GM12878 (cell line): ENCODE measurements around the gene SMC3. TPM values are rescaled to one million over a fixed set of nuclear protein-coding genes. Genes with fewer than 3 reads are reported as not detected.
A peak's percentile ranks its signal among the peaks of the same experiment; 100 is the strongest.

Experiments
- ATAC-seq: fragments of 200-7000 bp; cut with Tn5 transposase; 3 replicates; pipeline ENCODE4 v1.9.1; 2020; ENCODE audit warnings: mild to moderate bottlenecking, moderate library complexity
- BruUV-seq: library from RNA; stranded (reverse); fragments of 400-500 nt; replicated peaks from 2 replicates; lab custom pipeline; 2021; lab: Mats Ljungman, UMichigan
- CTCF ChIA-PET: fragments of 300-600 bp; sonication (Branson Sonifier 250); formaldehyde crosslinking; extraction: SDS; loops from one replicate; lab custom pipeline; 2021; ENCODE audit warnings: inconsistent platforms; lab: Yijun Ruan, JAX
- POLR2A ChIA-PET: fragments of 350-600 bp; formaldehyde crosslinking; extraction: SDS; loops from one replicate; lab custom pipeline; 2021; ENCODE audit warnings: inconsistent platforms; lab: Charles Lee
- RAD21 ChIA-PET: fragments of 300-600 bp; sonication (Branson Sonifier 250); formaldehyde crosslinking; loops from one replicate; lab custom pipeline; 2023; ENCODE audit warnings: antibody characterized with exemption; ENCODE audit not compliant: unreplicated experiment; lab: Charles Lee
- SMC1A ChIA-PET: fragments of 300-600 bp; sonication (Branson Sonifier 250); formaldehyde crosslinking; loops from one replicate; lab custom pipeline; 2023; ENCODE audit not compliant: unreplicated experiment, uncharacterized antibody; lab: Charles Lee
- DNase-seq: peaks from one replicate; pipeline ENCODE4 v3.0.0-alpha.2; 2011; ENCODE audit warnings: low read depth, low spot score
- FAIRE-seq: peaks from 3 replicates; lab custom pipeline; 2011; peaks lifted over from hg19 to GRCh38; lab: Jason Lieb, UNC
- H2AFZ ChIP-seq: 2 replicates; pipeline ENCODE4 v1.6.0; 2011; ENCODE audit warnings: low read depth, low read length, control low read depth; ENCODE audit not compliant: control insufficient read depth
- H3K27ac ChIP-seq: 2 replicates; pipeline ENCODE4 v1.5.1; 2011; ENCODE audit warnings: control low read depth; ENCODE audit not compliant: control insufficient read depth, insufficient read depth
- H3K27me3 ChIP-seq, 2 experiments: replicated peaks in 1 of 2; 2 replicates each; pipeline versions ENCODE4 v1.6.0 to v1.6.1; 2011; ENCODE audit warnings: low read length in 1 of 2; ENCODE audit not compliant: control insufficient read depth in 2 of 2, insufficient read depth in 2 of 2
- H3K36me3 ChIP-seq, 2 experiments: 2 replicates each; pipeline ENCODE4 v1.5.1; 2011; ENCODE audit warnings: low read length in 1 of 2; ENCODE audit not compliant: control insufficient read depth in 2 of 2, insufficient read depth in 2 of 2
- H3K4me1 ChIP-seq: 2 replicates; pipeline ENCODE4 v1.6.1; 2011; ENCODE audit warnings: mild to moderate bottlenecking, low read length, moderate library complexity, mixed read lengths; ENCODE audit not compliant: control insufficient read depth, insufficient read depth
- H3K4me2 ChIP-seq: 2 replicates; pipeline ENCODE4 v1.6.0; 2011; ENCODE audit warnings: control low read depth; ENCODE audit not compliant: control insufficient read depth, insufficient read depth
- H3K4me3 ChIP-seq: fragments of 200-600 bp; sonication (generic); 2 replicates; pipeline ENCODE4 v1.5.1; 2016
- H3K79me2 ChIP-seq: 2 replicates; pipeline ENCODE4 v1.6.0; 2011; ENCODE audit warnings: low read length; ENCODE audit not compliant: control insufficient read depth, insufficient read depth
- H3K9ac ChIP-seq: 2 replicates; pipeline ENCODE4 v1.8.0; 2011; ENCODE audit warnings: low read length, control low read depth, mixed read lengths; ENCODE audit not compliant: control insufficient read depth, insufficient read depth
- H3K9me3 ChIP-seq: replicated peaks from 3 replicates; pipeline ENCODE4 v1.5.1; 2011; ENCODE audit warnings: mild to moderate bottlenecking, low read length; ENCODE audit not compliant: control insufficient read depth, insufficient read depth
- H4K20me1 ChIP-seq: 2 replicates; pipeline ENCODE4 v1.6.0; 2011; ENCODE audit not compliant: control insufficient read depth, insufficient read depth
- BACH1 ChIP-seq: fragments of 450-650 bp; IDR thresholded peaks from 2 replicates; pipeline ENCODE4 v1.6.1; 2017; ENCODE audit warnings: mild to moderate bottlenecking, borderline replicate concordance
- BCL11A ChIP-seq: IDR thresholded peaks from 2 replicates; pipeline ENCODE4 v1.6.1; 2011; ENCODE audit warnings: low read depth, low read length
- BHLHE40 ChIP-seq, 2 experiments: fragments of 450-650 bp in 1 of 2; IDR thresholded peaks; 2 replicates each; pipeline ENCODE4 v1.6.1; 2011 to 2017; ENCODE audit warnings: low read depth in 2 of 2, borderline replicate concordance in 1 of 2, improper control_type of control experiment in 1 of 2, low read length in 1 of 2, mild to moderate bottlenecking in 1 of 2
- BMI1 ChIP-seq: fragments of 450-650 bp; IDR thresholded peaks from 2 replicates; pipeline ENCODE4 v1.6.1; 2016; ENCODE audit warnings: mild to moderate bottlenecking, moderate library complexity, borderline replicate concordance
- CBX5 ChIP-seq: sonication (generic); IDR thresholded peaks from 2 replicates; pipeline ENCODE4 v1.6.1; 2016; ENCODE audit warnings: low read depth, moderate library complexity, mild to moderate bottlenecking, inconsistent platforms
- DPF2 ChIP-seq: fragments of 450-650 bp; IDR thresholded peaks from 2 replicates; pipeline ENCODE4 v1.6.1; 2017; ENCODE audit warnings: mild to moderate bottlenecking
- IKZF1 ChIP-seq: fragments of 450-650 bp; conservative IDR thresholded peaks from 2 replicates; pipeline ENCODE4 v1.6.1; 2017; ENCODE audit warnings: antibody characterized with exemption, mild to moderate bottlenecking
- POU2F2 ChIP-seq: IDR thresholded peaks from 3 replicates; pipeline ENCODE4 v1.6.1; 2011; ENCODE audit warnings: low read depth, mild to moderate bottlenecking, low read length, borderline replicate concordance
- RAD21 ChIP-seq: IDR thresholded peaks from 2 replicates; pipeline ENCODE4 v1.6.1; 2011; ENCODE audit warnings: mild to moderate bottlenecking, low read depth, low read length, moderate library complexity; ENCODE audit not compliant: insufficient read depth
- RAD51 ChIP-seq: fragments of 450-650 bp; IDR thresholded peaks from 2 replicates; pipeline ENCODE4 v1.6.1; 2016; ENCODE audit warnings: moderate library complexity, mild to moderate bottlenecking, inconsistent platforms
- RFX5 ChIP-seq: IDR thresholded peaks from 2 replicates; pipeline ENCODE4 v1.6.1; 2011; ENCODE audit warnings: low read depth, low read length, improper control_type of control experiment
- SIX5 ChIP-seq: IDR thresholded peaks from 2 replicates; pipeline ENCODE4 v1.6.1; 2011; ENCODE audit warnings: mild to moderate bottlenecking, low read depth, low read length, moderate library complexity; ENCODE audit not compliant: severe bottlenecking
- SMAD1 ChIP-seq: fragments of 450-650 bp; IDR thresholded peaks from 2 replicates; pipeline ENCODE4 v1.6.1; 2018; ENCODE audit warnings: mild to moderate bottlenecking, low read depth; ENCODE audit not compliant: partially characterized antibody
- SREBF1 ChIP-seq: IDR thresholded peaks from 2 replicates; pipeline ENCODE4 v1.6.1; 2012; ENCODE audit warnings: mild to moderate bottlenecking, low read length
- YY1 ChIP-seq: IDR thresholded peaks from 2 replicates; pipeline ENCODE4 v1.6.1; 2011; ENCODE audit warnings: low read depth, mild to moderate bottlenecking, low read length
- ZNF274 ChIP-seq: IDR thresholded peaks from one replicate; pipeline ENCODE4 v1.8.0; 2011; ENCODE audit not compliant: insufficient read length, insufficient read depth
- WGBS: methylation state at CpG from one replicate; pipeline ENCODE4 v1.1.6; 2016; ENCODE audit warnings: low lambda C conversion rate; ENCODE audit not compliant: insufficient replicate concordance, insufficient coverage; ENCODE audit errors: missing lambda C conversion rate; 5-methylcytosine and 5-hydroxymethylcytosine counted together
- in situ Hi-C: fragments of 300-500 bp; cut with MboI; formaldehyde crosslinking; loops from 9 replicates; pipeline ENCODE4 v1.14.3; 2018; ENCODE audit warnings: mixed read lengths
- intact Hi-C: fragments of 100-400 bp; cut with micrococcal nuclease; formaldehyde crosslinking; loops from one replicate; pipeline ENCODE4 v1.14.2; 2022; ENCODE audit not compliant: unreplicated experiment
- polyA plus RNA-seq, 11 experiments: library from polyadenylated mRNA; depleted of rRNA in 4 of 11; unstranded in 6 of 11; stranded (reverse) in 5 of 11; fragments of >200 nt; fragmentation: Nextera tagmentation in 4 of 11; fragmentation: Illumina TruSeq in 1 of 11; extraction: Ambion mirVana in 4 of 11; extraction: Trizol in 1 of 11; gene quantifications; 1 replicate in 1 of 11; 2 replicates in 10 of 11; pipeline versions ENCODE4 v1.2.1 to v1.2.3, GENCODE V29; 2011 to 2016; ENCODE audit warnings: inconsistent platforms in 2 of 11, missing spikeins in 2 of 11, low read depth in 1 of 11
- total RNA-seq, 4 experiments: library from RNA; depleted of rRNA in 3 of 4; stranded (reverse); fragments of >200 nt in 3 of 4; fragmentation: Illumina TruSeq in 1 of 4; extraction: Trizol in 1 of 4; gene quantifications; 2 replicates each; pipeline versions ENCODE4 v1.2.1 to v1.2.3, GENCODE V29; 2013 to 2021
- TF ChIP-seq, protein P1 (sequence below): IDR thresholded peaks from 2 replicates; pipeline ENCODE4 v1.6.1; 2012; ENCODE audit warnings: low read depth, low read length, improper control_type of control experiment
- TF ChIP-seq, protein P2 (sequence below): fragments of 450-650 bp; IDR thresholded peaks from 2 replicates; pipeline ENCODE4 v1.6.1; 2017; ENCODE audit warnings: mild to moderate bottlenecking
- TF ChIP-seq, protein P3 (sequence below): IDR thresholded peaks from 2 replicates; pipeline ENCODE4 v1.6.1; 2012; ENCODE audit warnings: mild to moderate bottlenecking, low read depth, low read length

Gene SMC3
- total and polyA plus RNA-seq, 10 of the 15 experiments (the other 5 are each of a cell fraction or from before 2014, with no cell fraction given), result 30.4 to 123 (median 48.3) TPM

DNA sequence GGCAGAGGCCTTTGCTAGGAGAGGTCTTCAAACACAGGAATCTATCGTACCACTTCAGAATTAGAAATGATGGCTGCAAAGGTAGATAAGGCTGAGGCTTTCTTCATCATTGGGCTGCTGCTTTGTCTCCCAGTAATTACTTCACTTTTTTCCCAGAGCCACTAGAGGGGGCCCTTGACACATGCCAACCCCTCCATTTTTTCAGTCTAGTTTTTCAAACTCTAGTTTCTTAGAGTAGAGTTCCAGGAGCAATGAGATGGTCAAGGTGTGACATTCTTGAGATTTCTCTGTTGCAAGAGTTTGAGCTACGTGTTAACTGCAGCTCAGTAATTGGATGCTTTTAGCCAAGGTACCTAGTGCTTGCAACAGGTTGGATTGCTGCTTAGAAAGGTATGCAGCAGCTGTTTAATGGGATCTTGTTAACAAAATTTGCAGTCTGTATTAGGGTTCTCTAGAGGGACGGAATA is 42.8 kb downstream of the SMC3 start:
- Histone ChIP-seq H3K79me2 (no peaks in the 10 kb centered on the region), H3K4me2 (no peak overlapping the region), H3K9ac (no peak overlapping the region), H3K4me1 (peaks cover 31% of the 10 kb centered on the region), H3K27ac (no peak overlapping the region), H3K9me3 (no peaks in the 10 kb centered on the region; the same call in 2 of the 3 replicates), H3K36me3 (no peaks in the 10 kb centered on the region; a peak in 1 of 4 replicates), H3K4me3 (no peak overlapping the region), H4K20me1 (no peaks in the 10 kb centered on the region), H3K27me3 (no peaks in the 10 kb centered on the region), H2AFZ (no peak overlapping the region)
- intact Hi-C loops, result loop anchor here (1.0 to 10.0 kb wide), 5 partner anchors 62 to 404 kb away; no protein-coding TSS in a partner anchor
- BruUV-seq, result no TSS peak
- RAD21 ChIA-PET, result interaction anchor here (0.8 to 3.1 kb wide), 19 partner anchors 9 to 1527 kb away, joined by 3 to 50 read pairs (median 4); partner anchors contain the start of gene PDCD4
- in situ Hi-C loops, result loop anchor here (25.0 kb wide), 1 partner anchor 1527 kb away; no protein-coding TSS in a partner anchor
- SMC1A ChIA-PET, result interaction anchor here (0.6 to 6.9 kb wide), 27 partner anchors 8 to 989 kb away, joined by 3 to 98 read pairs (median 3); no protein-coding TSS in a partner anchor
- DNase-seq (peak; percentile 24), ATAC-seq (peak; percentile 10; the same call in 2 of the 3 replicates), FAIRE-seq (peak; percentile 89)
- CTCF ChIA-PET, result interaction anchor here (0.5 to 8.0 kb wide), 48 partner anchors 8 to 1527 kb away, joined by 3 to 141 read pairs (median 4); partner anchors contain the start of gene SMNDC1
- 15% methylated on average over 3 of the region's 3 CpGs for WGBS
- POLR2A ChIA-PET, result interaction anchor here (0.9 to 2.0 kb wide), 3 partner anchors 71 to 308 kb away, joined by 3 to 4 read pairs (median 3); no protein-coding TSS in a partner anchor
- TF ChIP-seq RAD21, result peak; percentile 98
- TF ChIP-seq, protein P1, sequence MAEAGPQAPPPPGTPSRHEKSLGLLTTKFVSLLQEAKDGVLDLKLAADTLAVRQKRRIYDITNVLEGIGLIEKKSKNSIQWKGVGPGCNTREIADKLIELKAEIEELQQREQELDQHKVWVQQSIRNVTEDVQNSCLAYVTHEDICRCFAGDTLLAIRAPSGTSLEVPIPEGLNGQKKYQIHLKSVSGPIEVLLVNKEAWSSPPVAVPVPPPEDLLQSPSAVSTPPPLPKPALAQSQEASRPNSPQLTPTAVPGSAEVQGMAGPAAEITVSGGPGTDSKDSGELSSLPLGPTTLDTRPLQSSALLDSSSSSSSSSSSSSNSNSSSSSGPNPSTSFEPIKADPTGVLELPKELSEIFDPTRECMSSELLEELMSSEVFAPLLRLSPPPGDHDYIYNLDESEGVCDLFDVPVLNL, result no peak
- no peak for TF ChIP-seq SREBF1
- no peak for TF ChIP-seq SMAD1
- TF ChIP-seq, protein P2, sequence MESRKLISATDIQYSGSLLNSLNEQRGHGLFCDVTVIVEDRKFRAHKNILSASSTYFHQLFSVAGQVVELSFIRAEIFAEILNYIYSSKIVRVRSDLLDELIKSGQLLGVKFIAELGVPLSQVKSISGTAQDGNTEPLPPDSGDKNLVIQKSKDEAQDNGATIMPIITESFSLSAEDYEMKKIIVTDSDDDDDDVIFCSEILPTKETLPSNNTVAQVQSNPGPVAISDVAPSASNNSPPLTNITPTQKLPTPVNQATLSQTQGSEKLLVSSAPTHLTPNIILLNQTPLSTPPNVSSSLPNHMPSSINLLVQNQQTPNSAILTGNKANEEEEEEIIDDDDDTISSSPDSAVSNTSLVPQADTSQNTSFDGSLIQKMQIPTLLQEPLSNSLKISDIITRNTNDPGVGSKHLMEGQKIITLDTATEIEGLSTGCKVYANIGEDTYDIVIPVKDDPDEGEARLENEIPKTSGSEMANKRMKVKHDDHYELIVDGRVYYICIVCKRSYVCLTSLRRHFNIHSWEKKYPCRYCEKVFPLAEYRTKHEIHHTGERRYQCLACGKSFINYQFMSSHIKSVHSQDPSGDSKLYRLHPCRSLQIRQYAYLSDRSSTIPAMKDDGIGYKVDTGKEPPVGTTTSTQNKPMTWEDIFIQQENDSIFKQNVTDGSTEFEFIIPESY, result no peak
- TF ChIP-seq BHLHE40 (IDR thresholded peaks at IDR 0.05; ENCODE audit: borderline replicate concordance in 1 of 2, low read depth in 2 of 2, low read length in 1 of 2), result no peak
- no peak for TF ChIP-seq ZNF274
- TF ChIP-seq POU2F2, result no peak
- no peak for TF ChIP-seq RAD51
- no peak for TF ChIP-seq DPF2
- no peak for TF ChIP-seq RFX5
- TF ChIP-seq BACH1, result no peak
- TF ChIP-seq BMI1, result no peak
- TF ChIP-seq SIX5, result no peak
- TF ChIP-seq IKZF1, result no peak
- 0 out of 2 replicates have a peak, but pooled peaks have one; percentile 46 for TF ChIP-seq CBX5
- peak; percentile 66; the same call in 1 of the 2 replicates for TF ChIP-seq YY1
- TF ChIP-seq, protein P3, sequence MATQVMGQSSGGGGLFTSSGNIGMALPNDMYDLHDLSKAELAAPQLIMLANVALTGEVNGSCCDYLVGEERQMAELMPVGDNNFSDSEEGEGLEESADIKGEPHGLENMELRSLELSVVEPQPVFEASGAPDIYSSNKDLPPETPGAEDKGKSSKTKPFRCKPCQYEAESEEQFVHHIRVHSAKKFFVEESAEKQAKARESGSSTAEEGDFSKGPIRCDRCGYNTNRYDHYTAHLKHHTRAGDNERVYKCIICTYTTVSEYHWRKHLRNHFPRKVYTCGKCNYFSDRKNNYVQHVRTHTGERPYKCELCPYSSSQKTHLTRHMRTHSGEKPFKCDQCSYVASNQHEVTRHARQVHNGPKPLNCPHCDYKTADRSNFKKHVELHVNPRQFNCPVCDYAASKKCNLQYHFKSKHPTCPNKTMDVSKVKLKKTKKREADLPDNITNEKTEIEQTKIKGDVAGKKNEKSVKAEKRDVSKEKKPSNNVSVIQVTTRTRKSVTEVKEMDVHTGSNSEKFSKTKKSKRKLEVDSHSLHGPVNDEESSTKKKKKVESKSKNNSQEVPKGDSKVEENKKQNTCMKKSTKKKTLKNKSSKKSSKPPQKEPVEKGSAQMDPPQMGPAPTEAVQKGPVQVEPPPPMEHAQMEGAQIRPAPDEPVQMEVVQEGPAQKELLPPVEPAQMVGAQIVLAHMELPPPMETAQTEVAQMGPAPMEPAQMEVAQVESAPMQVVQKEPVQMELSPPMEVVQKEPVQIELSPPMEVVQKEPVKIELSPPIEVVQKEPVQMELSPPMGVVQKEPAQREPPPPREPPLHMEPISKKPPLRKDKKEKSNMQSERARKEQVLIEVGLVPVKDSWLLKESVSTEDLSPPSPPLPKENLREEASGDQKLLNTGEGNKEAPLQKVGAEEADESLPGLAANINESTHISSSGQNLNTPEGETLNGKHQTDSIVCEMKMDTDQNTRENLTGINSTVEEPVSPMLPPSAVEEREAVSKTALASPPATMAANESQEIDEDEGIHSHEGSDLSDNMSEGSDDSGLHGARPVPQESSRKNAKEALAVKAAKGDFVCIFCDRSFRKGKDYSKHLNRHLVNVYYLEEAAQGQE, result no peak
- no peak for TF ChIP-seq BCL11A
